Endodermal cell (in vitro differentiated cells): ENCODE measurements around the gene TBC1D32. TPM values are rescaled to one million over a fixed set of nuclear protein-coding genes. Genes with fewer than 3 reads are reported as not detected.

Experiments used
- DNase-seq: peaks from one replicate; pipeline ENCODE4 v3.0.0-alpha.2; 2017
- H3K27ac ChIP-seq: 2 replicates; pipeline ENCODE4 v1.5.1; 2013; ENCODE audit warnings: mild to moderate bottlenecking, low read depth, low read length, moderate library complexity
- H3K27me3 ChIP-seq: 2 replicates; pipeline ENCODE4 v1.6.1; 2013; ENCODE audit warnings: mild to moderate bottlenecking, low read length, moderate library complexity; ENCODE audit not compliant: insufficient read depth, control insufficient read depth, poor library complexity, severe bottlenecking
- H3K36me3 ChIP-seq: 2 replicates; pipeline ENCODE4 v1.7.0; 2013; ENCODE audit warnings: mild to moderate bottlenecking, low read length, moderate library complexity; ENCODE audit not compliant: control insufficient read depth, insufficient read depth
- H3K4me1 ChIP-seq: one replicate; pipeline ENCODE4 v1.7.0; 2013; ENCODE audit warnings: low read length; ENCODE audit not compliant: control insufficient read depth, insufficient read depth
- H3K4me3 ChIP-seq: 2 replicates; pipeline ENCODE4 v1.5.1; 2013; ENCODE audit warnings: mild to moderate bottlenecking, low read length, moderate library complexity
- H3K9ac ChIP-seq: 2 replicates; pipeline ENCODE4 v1.6.1; 2013; ENCODE audit warnings: mild to moderate bottlenecking, low read length, moderate library complexity; ENCODE audit not compliant: poor library complexity, severe bottlenecking; ENCODE audit errors: extremely low read depth
- H3K9me3 ChIP-seq: 2 replicates; pipeline ENCODE4 v1.6.1; 2013; ENCODE audit warnings: mild to moderate bottlenecking, low read length, moderate library complexity; ENCODE audit not compliant: control insufficient read depth
- H3K27ac Mint-ChIP-seq: 2 replicates; pipeline ENCODE4 v1.8.0; 2020; ENCODE audit warnings: mixed read lengths
- H3K27me3 Mint-ChIP-seq: 2 replicates; pipeline ENCODE4 v1.8.0; 2021; ENCODE audit warnings: mild to moderate bottlenecking, mixed read lengths; ENCODE audit not compliant: insufficient read depth
- H3K36me3 Mint-ChIP-seq: 2 replicates; pipeline ENCODE4 v1.8.0; 2020; ENCODE audit warnings: low read depth, mixed read lengths
- H3K4me1 Mint-ChIP-seq: 2 replicates; pipeline ENCODE4 v1.8.0; 2020; ENCODE audit warnings: mixed read lengths
- H3K4me3 Mint-ChIP-seq: 2 replicates; pipeline ENCODE4 v1.8.0; 2020; ENCODE audit warnings: mild to moderate bottlenecking, moderate library complexity, mixed read lengths
- H3K9me3 Mint-ChIP-seq: 2 replicates; pipeline ENCODE4 v1.8.0; 2020; ENCODE audit warnings: mild to moderate bottlenecking, mixed read lengths
- WGBS, 2 experiments: methylation state at CpG; one replicate each; pipeline versions ENCODE4 v1.1.5 to v1.1.7; 2013; ENCODE audit warnings: missing lambda C conversion rate in 2 of 2, mixed read lengths in 1 of 2; ENCODE audit not compliant: insufficient coverage in 1 of 2, insufficient read length in 1 of 2; 5-methylcytosine and 5-hydroxymethylcytosine counted together
- total RNA-seq, 2 donors: library from RNA; stranded (reverse); fragmentation: NEBNext Ultra II Directional in 1 of 2; extraction: Animal tissue kit (Norgen Biotek cat#: 25700) in 1 of 2; gene quantifications; 2 replicates in 1 of 2; 3 replicates in 1 of 2; pipeline ENCODE4 v1.2.1, GENCODE V29; 2021
- TF ChIP-seq, protein P1 (sequence below): fragments of 200-600 bp; sonication (generic); conservative IDR thresholded peaks from 2 replicates; pipeline ENCODE4 v1.5.0; 2021; ENCODE audit warnings: antibody characterized with exemption, mild to moderate bottlenecking

Gene TBC1D32
- total RNA-seq, 2 donors from 2014 or later, result 16.5 to 21.4 TPM

GRCh38 chr6:121093928-121094327 is 240.4 kb downstream of the TBC1D32 start:
- Mint-ChIP-seq H3K4me3 (no peak overlapping the region), H3K27me3 (no peaks in the 10 kb centered on the region), H3K36me3 (peaks cover 5% of the 10 kb centered on the region), H3K9me3 (no peaks in the 10 kb centered on the region), H3K4me1 (no peaks in the 10 kb centered on the region), H3K27ac (no peak overlapping the region)
- Histone ChIP-seq H3K4me1 (no peaks in the 10 kb centered on the region), H3K9ac (no peak overlapping the region), H3K27me3 (no peaks in the 10 kb centered on the region), H3K4me3 (no peak overlapping the region), H3K27ac (no peak overlapping the region), H3K36me3 (no peaks in the 10 kb centered on the region), H3K9me3 (no peaks in the 10 kb centered on the region)
- DNase-seq, result no peak
- TF ChIP-seq, protein P1, sequence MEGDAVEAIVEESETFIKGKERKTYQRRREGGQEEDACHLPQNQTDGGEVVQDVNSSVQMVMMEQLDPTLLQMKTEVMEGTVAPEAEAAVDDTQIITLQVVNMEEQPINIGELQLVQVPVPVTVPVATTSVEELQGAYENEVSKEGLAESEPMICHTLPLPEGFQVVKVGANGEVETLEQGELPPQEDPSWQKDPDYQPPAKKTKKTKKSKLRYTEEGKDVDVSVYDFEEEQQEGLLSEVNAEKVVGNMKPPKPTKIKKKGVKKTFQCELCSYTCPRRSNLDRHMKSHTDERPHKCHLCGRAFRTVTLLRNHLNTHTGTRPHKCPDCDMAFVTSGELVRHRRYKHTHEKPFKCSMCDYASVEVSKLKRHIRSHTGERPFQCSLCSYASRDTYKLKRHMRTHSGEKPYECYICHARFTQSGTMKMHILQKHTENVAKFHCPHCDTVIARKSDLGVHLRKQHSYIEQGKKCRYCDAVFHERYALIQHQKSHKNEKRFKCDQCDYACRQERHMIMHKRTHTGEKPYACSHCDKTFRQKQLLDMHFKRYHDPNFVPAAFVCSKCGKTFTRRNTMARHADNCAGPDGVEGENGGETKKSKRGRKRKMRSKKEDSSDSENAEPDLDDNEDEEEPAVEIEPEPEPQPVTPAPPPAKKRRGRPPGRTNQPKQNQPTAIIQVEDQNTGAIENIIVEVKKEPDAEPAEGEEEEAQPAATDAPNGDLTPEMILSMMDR, result no peak

DNA sequence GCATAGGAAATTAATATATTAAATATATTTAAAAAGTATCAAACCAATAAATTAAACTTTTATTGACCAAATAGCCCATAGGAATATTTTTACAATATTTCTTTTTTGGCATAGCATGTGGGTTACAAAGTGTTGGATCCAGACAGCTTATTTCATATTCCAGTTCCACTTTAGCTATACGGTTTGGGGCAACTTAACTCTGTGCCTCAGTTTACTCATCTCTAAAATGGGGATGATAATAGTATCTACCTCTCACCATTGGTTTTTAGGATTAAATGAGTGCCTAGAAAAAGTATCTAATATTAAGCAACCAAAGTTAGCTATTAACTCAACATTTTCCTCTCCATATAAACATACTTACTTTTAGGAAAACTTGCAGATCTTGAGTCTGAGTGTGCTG is 243.8 kb downstream of the TBC1D32 start:
- Histone ChIP-seq H3K4me3 (no peak overlapping the region), H3K9me3 (no peaks in the 10 kb centered on the region), H3K36me3 (no peaks in the 10 kb centered on the region), H3K27me3 (no peaks in the 10 kb centered on the region), H3K4me1 (no peaks in the 10 kb centered on the region), H3K27ac (no peak overlapping the region), H3K9ac (no peak overlapping the region)
- TF ChIP-seq, protein P1, result no peak
- DNase-seq, result no peak
- Mint-ChIP-seq H3K9me3 (no peaks in the 10 kb centered on the region), H3K27me3 (no peaks in the 10 kb centered on the region), H3K4me3 (no peak overlapping the region), H3K4me1 (no peaks in the 10 kb centered on the region), H3K36me3 (no peaks in the 10 kb centered on the region), H3K27ac (no peak overlapping the region)
- 86% methylated on average over 1 of the region's 1 CpG; no CpG with 5 or more reads in 1 of the 2 experiments for WGBS, 2 experiments

DNA sequence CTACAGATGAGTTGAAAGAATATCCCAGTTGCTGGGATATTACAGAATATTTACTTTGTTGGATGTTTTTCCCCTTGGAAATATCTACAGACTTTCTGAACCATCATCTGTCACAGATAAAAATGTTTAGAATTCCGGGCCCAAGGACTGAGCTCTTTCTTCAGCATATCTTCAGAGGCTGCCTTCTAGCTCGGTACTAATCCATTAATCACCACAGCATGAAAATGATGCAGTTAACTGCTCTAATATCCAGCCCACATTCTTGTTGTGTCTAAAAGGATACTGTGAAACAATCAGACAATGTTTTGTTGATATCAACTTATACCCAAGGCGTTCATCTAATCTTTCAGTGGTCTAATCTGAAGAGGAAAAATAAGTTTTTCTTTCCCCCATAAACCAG is 247.4 kb downstream of the TBC1D32 start:
- H3K9ac ChIP-seq, result no peak overlapping the region
- H3K27me3 ChIP-seq, result no peaks in the 10 kb centered on the region
- no peaks in the 10 kb centered on the region for H3K36me3 Mint-ChIP-seq
- no peaks in the 10 kb centered on the region for H3K36me3 ChIP-seq
- H3K27ac ChIP-seq, result no peak overlapping the region
- H3K27me3 Mint-ChIP-seq, result no peaks in the 10 kb centered on the region
- no peak overlapping the region for H3K27ac Mint-ChIP-seq
- DNase-seq, result no peak
- TF ChIP-seq, protein P1, result no peak
- H3K4me3 ChIP-seq, result no peak overlapping the region
- no peaks in the 10 kb centered on the region for H3K4me1 Mint-ChIP-seq
- H3K9me3 Mint-ChIP-seq, result no peaks in the 10 kb centered on the region
- WGBS, 2 experiments, result 87 to 90% methylated on average over 1 to 3 of the region's 3 CpGs
- H3K9me3 ChIP-seq, result no peaks in the 10 kb centered on the region
- H3K4me3 Mint-ChIP-seq, result no peak overlapping the region
- H3K4me1 ChIP-seq, result no peaks in the 10 kb centered on the region
